CD4-positive, alpha-beta T cell (primary cell): ENCODE data around the gene STX1B. TPM values are rescaled to one million over a fixed set of nuclear protein-coding genes. Genes with fewer than 3 reads are reported as not detected.
A peak's percentile ranks its signal among the peaks of the same experiment; 100 is the strongest.

ENCODE experiments used
- ATAC-seq: fragments of 200-7000 bp; cut with Tn5 transposase; one replicate; pipeline ENCODE4 v1.10.0; 2022; ENCODE audit warnings: mild to moderate bottlenecking; ENCODE audit not compliant: poor library complexity
- CTCF ChIA-PET: fragments of 350-600 bp; sonication (Branson Sonifier 250); formaldehyde crosslinking; loops from one replicate; lab custom pipeline; 2021; ENCODE audit warnings: antibody characterized with exemption, inconsistent platforms; lab: Charles Lee
- POLR2A ChIA-PET: fragments of 350-600 bp; sonication (Branson Sonifier 250); formaldehyde crosslinking; loops from one replicate; lab custom pipeline; 2021; ENCODE audit warnings: antibody characterized with exemption, inconsistent platforms; lab: Charles Lee
- DNase-seq, 14 experiments: peaks; one replicate each; pipeline ENCODE4 v3.0.0-alpha.2; 2013 to 2020; ENCODE audit warnings: mixed read lengths in 2 of 14
- H3K27ac ChIP-seq, 2 donors: one replicate each; pipeline versions ENCODE4 v1.5.1 to v1.7.0; 2013; ENCODE audit warnings: low read length in 2 of 2, low read depth in 1 of 2, mild to moderate bottlenecking in 1 of 2
- H3K27me3 ChIP-seq, 2 experiments: 1 replicate in 1 of 2; 2 replicates in 1 of 2; pipeline versions ENCODE4 v1.6.1 to v1.7.0; 2013; ENCODE audit warnings: low read length in 2 of 2, control low read depth in 1 of 2, mild to moderate bottlenecking in 1 of 2, moderate library complexity in 1 of 2; ENCODE audit not compliant: insufficient read depth in 2 of 2, control insufficient read depth in 1 of 2
- H3K36me3 ChIP-seq: one replicate; pipeline ENCODE4 v1.6.1; 2013; ENCODE audit warnings: low read length, control low read depth; ENCODE audit not compliant: insufficient read depth
- H3K4me1 ChIP-seq: one replicate; pipeline ENCODE4 v1.6.1; 2013; ENCODE audit warnings: low read length, control low read depth; ENCODE audit not compliant: insufficient read depth
- H3K4me3 ChIP-seq: one replicate; pipeline ENCODE4 v1.5.1; 2013; ENCODE audit warnings: mild to moderate bottlenecking, low read length, moderate library complexity
- H3K9me3 ChIP-seq, 2 experiments: 1 replicate in 1 of 2; 2 replicates in 1 of 2; pipeline versions ENCODE4 v1.6.1 to v1.7.0; 2013; ENCODE audit warnings: low read length in 2 of 2, mild to moderate bottlenecking in 2 of 2, control low read depth in 1 of 2, moderate library complexity in 1 of 2; ENCODE audit not compliant: control insufficient read depth in 1 of 2, insufficient read depth in 1 of 2
- H3K27ac Mint-ChIP-seq: one replicate; pipeline ENCODE4 v1.8.0; 2020; ENCODE audit warnings: mixed read lengths
- H3K27me3 Mint-ChIP-seq: one replicate; pipeline ENCODE4 v1.8.0; 2021; ENCODE audit warnings: mixed read lengths
- H3K36me3 Mint-ChIP-seq: one replicate; pipeline ENCODE4 v1.8.0; 2021; ENCODE audit warnings: low read depth, mixed read lengths
- H3K4me1 Mint-ChIP-seq: one replicate; pipeline ENCODE4 v1.8.0; 2021; ENCODE audit warnings: low read depth, mixed read lengths
- H3K4me3 Mint-ChIP-seq: one replicate; pipeline ENCODE4 v1.8.0; 2020; ENCODE audit warnings: mild to moderate bottlenecking, mixed read lengths
- H3K9me3 Mint-ChIP-seq: one replicate; pipeline ENCODE4 v1.8.0; 2020; ENCODE audit warnings: mixed read lengths
- intact Hi-C, 2 experiments: fragments of 100-400 bp; cut with DNase I in 1 of 2; cut with micrococcal nuclease in 1 of 2; formaldehyde crosslinking; loops; one replicate each; pipeline versions ENCODE4 v1.15.1 to v1.9.0; 2023 to 2025; cut with DNase I, micrococcal nuclease
- total RNA-seq, 174 experiments: library from RNA in 2 of 174; stranded (reverse) in 2 of 174; gene quantifications; one replicate each; pipeline ENCODE4 v1.2.3 and lab custom pipeline; 2021 to 2026
- TF ChIP-seq, protein P1 (sequence below): fragments of 200-600 bp; IDR thresholded peaks from one replicate; pipeline ENCODE4 v1.8.0; 2022; ENCODE audit warnings: antibody characterized with exemption, mild to moderate bottlenecking

STX1B gene
- total RNA-seq, 2 experiments from 2014 or later = 2.9 to 3.1 TPM

DNA sequence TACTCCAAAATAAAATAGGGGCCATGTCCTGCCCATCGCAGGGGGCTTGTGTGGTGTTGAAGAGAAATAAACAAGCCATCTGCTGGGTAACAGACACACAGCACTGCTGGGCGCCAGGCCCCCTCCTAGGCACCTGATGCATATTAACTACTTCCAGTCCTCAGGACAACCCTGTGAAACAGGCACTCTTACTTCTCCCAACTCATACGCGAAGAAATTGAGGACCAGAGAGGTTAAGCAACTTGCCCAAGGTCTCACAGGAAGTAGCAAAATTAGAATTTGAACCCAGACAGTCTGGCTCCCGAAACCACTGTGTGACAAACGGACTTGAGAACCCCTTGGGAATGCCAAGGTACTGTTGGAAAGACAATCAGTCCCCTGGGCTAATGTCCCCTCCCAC, 2.8 kb downstream of the STX1B start:
- Histone ChIP-seq H3K27ac (no peak overlapping the region), H3K4me1 (peaks cover 9% of the 10 kb centered on the region), H3K9me3 (no peaks in the 10 kb centered on the region), H3K36me3 (no peaks in the 10 kb centered on the region), H3K4me3 (no peak overlapping the region), H3K27me3 (peaks cover 2 to 13% of the 10 kb centered on the region in 2 experiments)
- ChIA-PET POLR2A (no interaction called here), CTCF (no interaction called here)
- H3K27me3 Mint-ChIP-seq = peaks cover 15% of the 10 kb centered on the region
- TF ChIP-seq, protein P1, sequence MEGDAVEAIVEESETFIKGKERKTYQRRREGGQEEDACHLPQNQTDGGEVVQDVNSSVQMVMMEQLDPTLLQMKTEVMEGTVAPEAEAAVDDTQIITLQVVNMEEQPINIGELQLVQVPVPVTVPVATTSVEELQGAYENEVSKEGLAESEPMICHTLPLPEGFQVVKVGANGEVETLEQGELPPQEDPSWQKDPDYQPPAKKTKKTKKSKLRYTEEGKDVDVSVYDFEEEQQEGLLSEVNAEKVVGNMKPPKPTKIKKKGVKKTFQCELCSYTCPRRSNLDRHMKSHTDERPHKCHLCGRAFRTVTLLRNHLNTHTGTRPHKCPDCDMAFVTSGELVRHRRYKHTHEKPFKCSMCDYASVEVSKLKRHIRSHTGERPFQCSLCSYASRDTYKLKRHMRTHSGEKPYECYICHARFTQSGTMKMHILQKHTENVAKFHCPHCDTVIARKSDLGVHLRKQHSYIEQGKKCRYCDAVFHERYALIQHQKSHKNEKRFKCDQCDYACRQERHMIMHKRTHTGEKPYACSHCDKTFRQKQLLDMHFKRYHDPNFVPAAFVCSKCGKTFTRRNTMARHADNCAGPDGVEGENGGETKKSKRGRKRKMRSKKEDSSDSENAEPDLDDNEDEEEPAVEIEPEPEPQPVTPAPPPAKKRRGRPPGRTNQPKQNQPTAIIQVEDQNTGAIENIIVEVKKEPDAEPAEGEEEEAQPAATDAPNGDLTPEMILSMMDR = no peak
- no peaks in the 10 kb centered on the region for H3K36me3 Mint-ChIP-seq
- H3K4me1 Mint-ChIP-seq = peaks cover 23% of the 10 kb centered on the region
- intact Hi-C loops = no loop called here
- no peaks in the 10 kb centered on the region for H3K9me3 Mint-ChIP-seq
- DNase-seq (no peak), ATAC-seq (no peak)
- H3K4me3 Mint-ChIP-seq = no peak overlapping the region
- H3K27ac Mint-ChIP-seq = no peak overlapping the region

DNA sequence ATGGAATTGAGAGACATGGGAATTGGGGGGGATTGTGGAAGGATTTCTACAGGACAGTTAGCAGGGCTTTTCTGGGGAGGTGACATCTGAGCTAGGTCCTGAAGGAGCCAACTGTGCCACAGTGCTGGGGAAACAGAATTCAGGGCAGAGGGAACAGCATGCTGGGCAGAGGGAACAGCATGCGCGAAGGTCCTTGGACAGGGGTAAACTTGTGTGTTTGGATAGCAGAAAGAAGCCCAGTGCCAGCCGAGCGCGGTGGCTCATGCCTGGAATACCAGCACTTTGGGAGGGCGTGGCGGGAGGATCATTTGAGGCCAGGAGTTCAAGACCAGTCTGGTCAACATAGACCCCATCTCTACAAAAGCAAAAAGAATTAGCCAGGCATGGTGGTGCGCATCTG, 3.8 kb downstream of the STX1B start:
- POLR2A ChIA-PET = no interaction called here
- intact Hi-C loops = no loop called here
- CTCF ChIA-PET = no interaction called here

DNA sequence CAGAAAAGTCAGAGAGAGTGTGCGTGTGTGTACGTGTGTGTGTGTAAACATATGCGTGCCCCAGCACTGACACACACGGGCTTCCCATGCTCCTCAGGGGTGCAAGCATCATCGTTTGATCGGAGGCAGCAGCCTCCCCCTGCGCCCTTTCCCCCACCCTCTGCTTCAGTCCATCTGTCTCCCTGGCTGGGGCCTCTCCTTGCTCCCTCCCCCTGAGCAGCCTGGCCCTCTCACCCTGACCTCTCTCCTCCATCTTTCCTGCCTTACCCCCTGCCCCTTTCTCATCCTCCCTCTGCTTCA, 4.4 kb downstream of the STX1B start:
- CTCF ChIA-PET = no interaction called here

More for the DNA sequence above, 3.8 kb downstream of the STX1B start:
- no peak overlapping the region for H3K27ac Mint-ChIP-seq
- ATAC-seq (no peak), DNase-seq (no peak)
- Histone ChIP-seq H3K36me3 (no peaks in the 10 kb centered on the region), H3K9me3 (no peaks in the 10 kb centered on the region), H3K27ac (no peak overlapping the region), H3K27me3 (peaks cover 2 to 4% of the 10 kb centered on the region in 2 experiments), H3K4me1 (peaks cover 9% of the 10 kb centered on the region), H3K4me3 (no peak overlapping the region)
- TF ChIP-seq, protein P1 = no peak
- H3K36me3 Mint-ChIP-seq = no peaks in the 10 kb centered on the region
- peak overlapping the region; percentile 9 for H3K4me3 Mint-ChIP-seq
- H3K9me3 Mint-ChIP-seq = no peaks in the 10 kb centered on the region
- peaks cover 7% of the 10 kb centered on the region for H3K27me3 Mint-ChIP-seq
- H3K4me1 Mint-ChIP-seq = peaks cover 15% of the 10 kb centered on the region

More for the DNA sequence above, 4.4 kb downstream of the STX1B start:
- Mint-ChIP-seq H3K27ac (no peak overlapping the region), H3K9me3 (no peaks in the 10 kb centered on the region), H3K27me3 (peaks cover 2% of the 10 kb centered on the region), H3K36me3 (no peaks in the 10 kb centered on the region), H3K4me1 (peaks cover 9% of the 10 kb centered on the region), H3K4me3 (no peak overlapping the region)
- TF ChIP-seq, protein P1 = no peak
- H3K27me3 ChIP-seq = peaks cover 0 to 2% of the 10 kb centered on the region in 2 experiments
- intact Hi-C loops = no loop called here
- H3K4me1 ChIP-seq = peaks cover 6% of the 10 kb centered on the region
- no peak overlapping the region for H3K27ac ChIP-seq
- ATAC-seq (no peak), DNase-seq (no peak)
- no peaks in the 10 kb centered on the region for H3K9me3 ChIP-seq
- no peak overlapping the region for H3K4me3 ChIP-seq
- POLR2A ChIA-PET = no interaction called here
- H3K36me3 ChIP-seq = no peaks in the 10 kb centered on the region
